GM19099 (cell line): ENCODE measurements around the gene ITGA8.

ENCODE experiments used
- POLR2A ChIP-seq: IDR thresholded peaks from 3 replicates; pipeline ENCODE4 v1.6.1; 2011; ENCODE audit warnings: low read depth; ENCODE audit not compliant: insufficient read length; ENCODE audit errors: extremely low read depth

The ITGA8 gene

DNA sequence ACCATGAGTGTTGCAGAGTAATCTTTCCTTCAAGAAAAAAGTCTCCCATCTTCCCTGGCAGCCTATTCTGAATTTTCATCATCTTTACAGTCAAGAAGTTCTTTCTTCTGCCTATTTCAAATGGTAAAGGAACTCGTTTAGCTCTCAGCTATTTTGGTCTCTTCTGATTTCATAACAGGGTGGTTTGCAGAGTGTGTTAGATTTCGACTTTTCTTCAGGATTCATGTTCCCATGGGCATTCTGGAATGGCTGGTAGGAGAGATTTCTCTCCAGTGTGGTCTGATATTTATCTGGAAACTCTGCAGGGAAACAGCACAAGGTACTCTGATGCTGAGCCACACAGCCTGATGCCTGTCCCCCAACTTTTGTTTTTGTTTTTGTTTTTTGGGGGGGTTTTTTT, 237.6 kb downstream of the ITGA8 start:
- TF ChIP-seq POLR2A = no peak

DNA sequence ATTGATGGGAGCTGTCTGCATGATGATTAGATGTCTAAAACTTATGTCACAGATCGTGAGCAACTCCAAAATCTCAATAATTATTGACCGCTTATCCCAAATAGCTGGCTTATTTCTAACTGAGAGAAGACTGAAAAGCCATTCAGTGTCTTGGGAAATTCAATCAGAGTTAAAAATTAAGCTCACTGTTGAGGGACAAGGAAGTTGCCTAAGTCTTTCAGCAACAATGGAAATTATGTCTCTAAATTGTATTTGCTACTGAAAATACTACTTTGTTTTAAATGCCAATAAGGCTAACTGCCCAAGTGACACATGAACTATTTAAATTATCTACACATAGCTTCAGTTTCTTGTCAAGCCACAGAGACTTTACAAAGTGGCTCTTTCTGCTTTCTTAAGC, 240.8 kb downstream of the ITGA8 start:
- TF ChIP-seq POLR2A = no peak

DNA sequence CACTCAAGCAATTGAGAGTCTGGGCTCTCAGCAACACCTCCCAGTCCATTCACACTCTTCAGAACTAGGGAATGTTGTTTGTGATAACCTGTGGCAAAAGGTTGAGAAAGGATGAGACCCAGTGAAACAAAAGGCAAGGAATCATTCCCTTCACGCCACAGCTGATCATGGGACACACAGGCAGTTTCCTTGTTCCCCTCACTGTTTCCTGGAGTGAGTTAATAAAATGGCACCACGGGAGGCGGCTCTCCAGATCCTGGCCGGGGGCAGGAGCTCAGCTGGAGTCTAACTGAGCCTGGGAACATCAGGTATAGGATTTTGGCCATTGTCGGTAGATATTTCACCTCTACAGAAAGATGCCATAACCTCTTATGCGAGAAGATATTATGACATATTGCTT, 241.3 kb downstream of the ITGA8 start:
- TF ChIP-seq POLR2A = no peak

DNA sequence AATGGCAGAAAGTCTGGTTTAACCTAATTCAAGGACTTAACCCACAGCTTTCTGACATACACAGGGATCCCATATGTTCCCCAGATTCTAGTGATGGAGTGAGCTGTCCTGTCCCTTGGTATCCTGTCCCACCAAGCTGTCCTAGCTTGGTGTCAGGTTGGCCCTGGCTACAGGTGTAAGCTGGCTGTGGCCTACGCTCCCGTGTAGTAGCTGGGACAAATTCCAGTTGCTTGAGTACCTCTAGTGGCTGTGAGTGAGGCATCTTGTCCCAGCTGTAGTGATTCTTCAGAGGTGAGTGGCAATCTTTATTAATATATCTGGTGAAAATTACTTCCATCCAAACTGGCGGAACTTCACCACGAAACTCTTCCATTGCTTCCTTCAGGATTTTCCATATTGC, 243.4 kb downstream of the ITGA8 start:
- TF ChIP-seq POLR2A = no peak

DNA sequence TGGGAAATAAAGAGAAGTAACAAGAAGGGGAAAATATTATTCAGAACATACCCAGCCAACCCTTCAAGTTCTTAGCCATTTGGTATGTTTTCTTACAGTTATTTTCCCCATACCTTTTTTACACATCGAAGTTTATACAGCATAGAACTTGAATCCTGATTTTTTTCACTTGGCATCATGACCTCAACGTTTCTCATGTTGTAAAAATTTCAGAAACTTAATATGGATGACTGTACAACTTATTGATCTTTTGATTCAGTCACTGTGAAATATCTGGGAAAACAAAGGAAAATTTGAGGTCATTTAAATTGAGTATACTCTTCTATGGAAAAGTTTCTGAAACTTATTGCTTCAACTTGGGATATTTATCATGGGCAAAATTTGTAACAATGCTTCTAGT, 245.1 kb downstream of the ITGA8 start:
- TF ChIP-seq POLR2A = no peak

DNA sequence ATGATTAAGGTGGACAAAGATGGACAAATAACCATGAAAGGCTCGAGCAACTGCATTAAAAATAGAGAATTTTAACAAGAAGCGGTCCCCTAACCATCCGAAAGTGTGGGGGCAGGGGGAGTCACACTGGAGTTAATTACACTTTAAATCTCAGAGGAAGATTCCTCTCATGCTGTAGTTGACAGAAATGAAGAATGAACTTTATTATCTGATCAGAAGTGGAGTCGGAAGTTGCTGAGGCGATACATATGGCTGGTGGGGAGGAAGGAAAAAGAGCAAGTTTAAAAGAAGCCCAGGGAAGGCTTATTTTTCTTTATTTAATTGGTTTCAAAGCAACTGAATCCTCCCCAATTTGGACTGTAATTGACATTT, 246.3 kb downstream of the ITGA8 start:
- TF ChIP-seq POLR2A = no peak

DNA sequence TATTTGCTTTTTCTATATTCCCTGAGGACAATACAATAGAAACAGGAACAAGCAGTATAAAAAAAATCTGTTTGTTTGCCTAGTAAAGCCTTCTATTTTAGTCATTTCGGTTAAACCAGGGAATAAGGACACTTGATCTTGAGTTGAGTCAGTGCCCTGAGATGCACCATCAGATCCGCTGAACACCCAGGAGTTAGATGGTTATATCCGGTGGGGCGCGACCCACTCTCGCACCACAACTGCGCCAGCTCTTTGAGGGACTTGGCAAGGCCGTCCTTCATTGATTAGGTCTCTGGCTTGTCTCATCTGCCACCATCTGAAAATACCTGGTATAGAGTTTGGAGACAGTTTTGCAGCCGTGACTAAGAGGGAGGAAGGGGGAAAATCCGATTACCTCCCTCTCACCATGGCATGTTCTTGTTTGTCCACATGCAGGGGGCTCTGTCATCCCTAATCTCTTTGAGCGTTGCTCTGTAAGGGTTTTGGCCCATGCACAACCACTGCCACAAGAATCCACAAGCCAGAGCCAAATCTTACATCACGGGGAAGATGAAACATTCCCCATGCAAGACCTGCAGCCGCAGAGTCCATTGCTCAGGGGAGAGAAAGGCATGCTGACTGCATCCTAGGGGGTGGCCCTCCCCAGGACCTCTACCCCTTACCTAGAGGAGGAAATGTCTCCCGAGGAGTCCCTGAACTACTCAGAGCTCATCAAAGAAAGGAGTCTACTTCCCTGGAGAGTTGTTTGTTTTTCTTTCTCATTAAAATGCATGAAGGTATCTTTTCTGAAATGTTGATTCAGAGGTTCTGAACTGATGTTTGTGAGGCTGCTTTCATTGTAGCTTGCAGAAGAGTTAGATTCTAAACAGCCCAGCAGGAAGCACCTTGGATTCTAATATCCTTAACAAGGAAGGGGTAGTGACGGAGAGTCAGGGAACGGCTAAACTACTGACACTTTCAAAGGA, 247.0 kb downstream of the ITGA8 start:
- no peak for TF ChIP-seq POLR2A

DNA sequence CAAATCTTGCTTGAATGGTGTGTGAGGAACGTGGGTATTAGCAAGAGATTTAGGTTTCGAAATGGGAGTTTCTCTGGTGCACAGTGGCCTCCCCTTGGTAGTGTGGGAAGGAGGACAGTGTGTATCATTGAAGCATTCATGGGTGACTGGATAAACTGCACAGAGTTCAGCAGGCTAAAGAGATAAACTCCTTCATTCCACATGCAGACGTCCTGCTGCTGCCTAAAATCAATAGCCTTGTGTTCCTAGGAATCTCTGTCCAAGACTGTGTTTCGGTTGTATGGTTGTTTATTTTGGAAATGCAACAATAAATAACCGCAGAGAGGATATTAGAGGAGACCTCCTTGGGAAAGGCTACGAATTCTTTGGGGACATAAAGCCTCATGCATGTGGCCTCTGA, 247.7 kb downstream of the ITGA8 start:
- TF ChIP-seq POLR2A = no peak

DNA sequence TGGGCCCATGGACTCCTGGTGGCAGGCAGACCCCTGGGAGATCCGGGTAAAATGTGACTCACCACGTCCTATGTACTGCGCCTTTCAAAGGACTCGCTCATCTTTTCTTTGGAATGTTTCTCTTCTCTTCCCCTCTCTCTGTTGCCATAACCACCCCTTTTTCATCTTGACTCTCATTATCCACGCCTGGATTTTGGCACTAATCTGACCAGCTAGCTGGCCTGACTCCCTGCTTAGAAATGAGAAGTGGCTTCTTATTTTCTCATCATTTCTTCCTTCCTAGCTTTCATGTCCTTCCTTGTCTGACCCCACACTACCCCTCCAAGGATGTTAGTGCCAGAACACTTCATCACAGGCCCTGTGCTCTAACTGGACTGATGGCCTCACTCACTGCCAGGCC, 250.6 kb downstream of the ITGA8 start:
- no peak for TF ChIP-seq POLR2A

DNA sequence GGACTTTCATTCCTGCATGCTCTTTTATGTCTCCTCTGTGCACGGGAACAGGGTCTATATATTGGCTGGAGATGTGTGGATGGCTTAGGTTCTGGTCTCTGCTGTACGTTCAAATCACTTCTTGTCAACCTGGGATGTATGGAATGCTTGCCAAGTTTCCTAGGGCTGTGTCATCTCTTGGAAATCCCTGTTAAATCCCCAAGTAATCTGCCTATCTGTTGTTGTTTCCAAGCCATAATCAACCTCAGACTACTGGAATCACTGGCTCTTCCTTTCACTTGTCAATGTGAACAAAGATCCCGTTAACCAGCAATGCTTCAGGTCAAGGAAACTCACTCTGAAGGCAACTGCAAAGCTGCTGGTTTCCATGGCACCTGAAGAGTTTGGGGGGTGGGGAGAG, 255.3 kb downstream of the ITGA8 start:
- TF ChIP-seq POLR2A = no peak
